Activated T-helper 9 cell treated with anti-CD3 and anti-CD28 coated beads, Interleukin-2, amount 50 U/mL, for 16 hours (primary cell): ENCODE measurements around the gene LYPD5.
A peak's percentile ranks its signal among the peaks of the same experiment; 100 is the strongest.
"Not testable (repeated sequence)": the region's sequence is repeated elsewhere in the genome, so short reads cannot be mapped to it uniquely, and the experiment has no call there.

Experiments used
- DNase-seq: peaks from one replicate; pipeline ENCODE4 v3.0.0-alpha.2; 2020; ENCODE audit warnings: low read depth

The LYPD5 gene

GRCh38 chr19:43778651-43779050 lies 23.6 kb downstream of the LYPD5 start:
- DNase-seq, result no peak

- DNase-seq, result no peak
Observed at GRCh38 chr19:43777163-43777695, 25.0 kb downstream of the LYPD5 start.

- peak; percentile 54 for DNase-seq
Observed at GRCh38 chr19:43776286-43776685, 26.0 kb downstream of the LYPD5 start.

GRCh38 chr19:43775299-43775890 lies 26.9 kb downstream of the LYPD5 start:
- no peak for DNase-seq

GRCh38 chr19:43774940-43775258 lies 27.3 kb downstream of the LYPD5 start:
- DNase-seq, result not testable (repeated sequence)

- no peak for DNase-seq
Observed at GRCh38 chr19:43774103-43774939, 27.9 kb downstream of the LYPD5 start.

GRCh38 chr19:43773725-43774102 lies 28.5 kb downstream of the LYPD5 start:
- no peak for DNase-seq

- DNase-seq, result no peak
Observed at GRCh38 chr19:43769256-43769655, 33.0 kb downstream of the LYPD5 start.

GRCh38 chr19:43768273-43769050 lies 33.8 kb downstream of the LYPD5 start:
- DNase-seq, result no peak

- no peak for DNase-seq
Observed at GRCh38 chr19:43767818-43768217, 34.4 kb downstream of the LYPD5 start.

GRCh38 chr19:43767316-43767715 lies 34.9 kb downstream of the LYPD5 start:
- no peak for DNase-seq

GRCh38 chr19:43766755-43767043 lies 35.5 kb downstream of the LYPD5 start:
- no peak for DNase-seq

- DNase-seq, result peak; percentile 71
Observed at GRCh38 chr19:43765109-43765876, 37.0 kb downstream of the LYPD5 start.

GRCh38 chr19:43764684-43765083 lies 37.6 kb downstream of the LYPD5 start:
- DNase-seq, result not testable (repeated sequence)

GRCh38 chr19:43763473-43763939 lies 38.7 kb downstream of the LYPD5 start:
- no peak for DNase-seq

GRCh38 chr19:43762814-43763213 lies 39.4 kb downstream of the LYPD5 start:
- no peak for DNase-seq

GRCh38 chr19:43760941-43761340 lies 41.3 kb downstream of the LYPD5 start:
- no peak for DNase-seq

GRCh38 chr19:43759515-43759914 lies 42.7 kb downstream of the LYPD5 start:
- no peak for DNase-seq

GRCh38 chr19:43755256-43755801 lies 46.9 kb downstream of the LYPD5 start:
- peak; percentile 69 for DNase-seq

- peak; percentile 98 for DNase-seq
Observed at GRCh38 chr19:43754503-43755255, 47.6 kb downstream of the LYPD5 start, which contains the start of gene SMG9. TSS of gene SMG9 (minus strand) at chr19:43754962. CDS start at chr19:43750741, 4,221 bp downstream.

GRCh38 chr19:43754253-43754502 lies 48.1 kb downstream of the LYPD5 start:
- DNase-seq, result no peak
